GM19455 (cell line): Measurements from ENCODE around the gene CROCC2.

Experiments used
- ATAC-seq: cut with Tn5 transposase; IDR thresholded peaks from one replicate; pipeline ENCODE4 v1.9.1; 2021; ENCODE audit not compliant: unreplicated experiment

The CROCC2 gene

GRCh38 chr2:240983361-240983995, 77.3 kb downstream of the CROCC2 start:
- ATAC-seq = no peak

GRCh38 chr2:240983996-240984498, 77.9 kb downstream of the CROCC2 start:
- ATAC-seq = no peak

GRCh38 chr2:240985881-240986786, 80.0 kb downstream of the CROCC2 start:
- no peak for ATAC-seq

- ATAC-seq = no peak
Measured at GRCh38 chr2:240986787-240987411, 80.8 kb downstream of the CROCC2 start.

- ATAC-seq = no peak
Measured at GRCh38 chr2:240987588-240987987, 81.5 kb downstream of the CROCC2 start.

- no peak for ATAC-seq
Measured at GRCh38 chr2:240988146-240988545, 82.0 kb downstream of the CROCC2 start.

GRCh38 chr2:240988571-240989271, 82.6 kb downstream of the CROCC2 start:
- ATAC-seq = no peak

GRCh38 chr2:240989451-240990265, 83.5 kb downstream of the CROCC2 start:
- no peak for ATAC-seq

- no peak for ATAC-seq
Measured at GRCh38 chr2:240990266-240990529, 84.1 kb downstream of the CROCC2 start.

- ATAC-seq = no peak
Measured at GRCh38 chr2:240990726-240991377, 84.7 kb downstream of the CROCC2 start.

- ATAC-seq = no peak
Measured at GRCh38 chr2:240991378-240992263, 85.5 kb downstream of the CROCC2 start.

- no peak for ATAC-seq
Measured at GRCh38 chr2:240992572-240993291, 86.6 kb downstream of the CROCC2 start.

GRCh38 chr2:240993446-240994170, 87.5 kb downstream of the CROCC2 start:
- no peak for ATAC-seq

- no peak for ATAC-seq
Measured at GRCh38 chr2:240994171-240994896, 88.2 kb downstream of the CROCC2 start.

GRCh38 chr2:240995041-240996021, 89.2 kb downstream of the CROCC2 start:
- no peak for ATAC-seq
